Muscle of arm (tissue), 14 donors: ENCODE data around the gene BAD. TPM values are rescaled to one million over a fixed set of nuclear protein-coding genes. Genes with fewer than 3 reads are reported as not detected.
A peak's percentile ranks its signal among the peaks of the same experiment; 100 is the strongest.
"Not testable (repeated sequence)": the region's sequence is repeated elsewhere in the genome, so short reads cannot be mapped to it uniquely, and the experiment has no call there.

Experiments
- DNase-seq: peaks from one replicate; pipeline ENCODE4 v3.0.0-alpha.2; 2013
- long read RNA-seq, 11 donors: transcript quantifications; one replicate each; lab custom pipeline, GENCODE V29; 2026
- polyA plus RNA-seq, 12 donors: library from polyadenylated mRNA; unstranded; fragments of 120-200 nt; gene quantifications; one replicate each; pipeline ENCODE4 v1.2.1, GENCODE V29; 2013; ENCODE audit not compliant: insufficient read length in 12 of 12

The BAD gene
- 10 to 100 TPM in 11 of 12 donors, not detected in 1; 19.3 to 52.4 (median 24.6) TPM for polyA plus RNA-seq
- long read RNA-seq, donor 1, transcript BAD-201 (4 exons, 929 nt): major isoform, 31 of 628 reads
- long read RNA-seq, donor 1, transcript BAD-203 (3 exons, 1,157 nt): minor isoform, 13 of 628 reads
- long read RNA-seq, donor 1, partial matches to known transcripts: 522 of 628 reads
- long read RNA-seq, donor 1, other reads (novel, unspliced or antisense): 59 of 628 reads
- long read RNA-seq, donor 2, transcript BAD-203 (3 exons, 1,157 nt): minor isoform, 8 of 24 reads
- long read RNA-seq, donor 2, transcript BAD-201 (4 exons, 929 nt): major isoform, 14 of 24 reads
- long read RNA-seq, donor 2, partial matches to known transcripts: 0 of 24 reads
- long read RNA-seq, donor 2, other reads (novel, unspliced or antisense): 0 of 24 reads
- long read RNA-seq, donor 3, transcript BAD-201 (4 exons, 929 nt): major isoform, 11 of 13 reads
- long read RNA-seq, donor 3, partial matches to known transcripts: 0 of 13 reads
- long read RNA-seq, donor 3, other reads (novel, unspliced or antisense): 0 of 13 reads
- long read RNA-seq, donor 4, transcript BAD-201 (4 exons, 929 nt): major isoform, 9 of 12 reads
- long read RNA-seq, donor 4, partial matches to known transcripts: 0 of 12 reads
- long read RNA-seq, donor 4, other reads (novel, unspliced or antisense): 0 of 12 reads
- long read RNA-seq, donor 5: 0 reads
- long read RNA-seq, donor 6, transcript BAD-201 (4 exons, 929 nt): major isoform, 10 of 13 reads
- long read RNA-seq, donor 6, partial matches to known transcripts: 0 of 13 reads
- long read RNA-seq, donor 6, other reads (novel, unspliced or antisense): 0 of 13 reads
- long read RNA-seq, donor 7, transcript BAD-201 (4 exons, 929 nt): major isoform, 12 of 17 reads
- long read RNA-seq, donor 7, partial matches to known transcripts: 0 of 17 reads
- long read RNA-seq, donor 7, other reads (novel, unspliced or antisense): 0 of 17 reads
- long read RNA-seq, donor 8, transcript BAD-201 (4 exons, 929 nt): major isoform, 15 of 31 reads
- long read RNA-seq, donor 8, partial matches to known transcripts: 11 of 31 reads
- long read RNA-seq, donor 8, other reads (novel, unspliced or antisense): 0 of 31 reads
- long read RNA-seq, donor 9, transcript BAD-203 (3 exons, 1,157 nt): minor isoform, 6 of 21 reads
- long read RNA-seq, donor 9, transcript BAD-201 (4 exons, 929 nt): major isoform, 14 of 21 reads
- long read RNA-seq, donor 9, partial matches to known transcripts: 0 of 21 reads
- long read RNA-seq, donor 9, other reads (novel, unspliced or antisense): 0 of 21 reads
- long read RNA-seq, donor 10, transcript BAD-203 (3 exons, 1,157 nt): minor isoform, 6 of 27 reads
- long read RNA-seq, donor 10, transcript BAD-201 (4 exons, 929 nt): major isoform, 21 of 27 reads
- long read RNA-seq, donor 10, partial matches to known transcripts: 0 of 27 reads
- long read RNA-seq, donor 10, other reads (novel, unspliced or antisense): 0 of 27 reads
- long read RNA-seq, donor 11, transcript BAD-203 (3 exons, 1,157 nt): minor isoform, 7 of 301 reads
- long read RNA-seq, donor 11, transcript BAD-201 (4 exons, 929 nt): major isoform, 25 of 301 reads
- long read RNA-seq, donor 11, partial matches to known transcripts: 96 of 301 reads
- long read RNA-seq, donor 11, other reads (novel, unspliced or antisense): 173 of 301 reads

- peak; percentile 94 for DNase-seq
Observed at GRCh38 chr11:64284048-64284961, at the start of gene BAD. Gene BAD, minus strand, starts transcription at chr11:64284665. Its CDS starts 297 bp downstream, at chr11:64284368.

- no peak for DNase-seq
Observed at GRCh38 chr11:64333556-64333955, 49.1 kb upstream of the BAD start.

DNA sequence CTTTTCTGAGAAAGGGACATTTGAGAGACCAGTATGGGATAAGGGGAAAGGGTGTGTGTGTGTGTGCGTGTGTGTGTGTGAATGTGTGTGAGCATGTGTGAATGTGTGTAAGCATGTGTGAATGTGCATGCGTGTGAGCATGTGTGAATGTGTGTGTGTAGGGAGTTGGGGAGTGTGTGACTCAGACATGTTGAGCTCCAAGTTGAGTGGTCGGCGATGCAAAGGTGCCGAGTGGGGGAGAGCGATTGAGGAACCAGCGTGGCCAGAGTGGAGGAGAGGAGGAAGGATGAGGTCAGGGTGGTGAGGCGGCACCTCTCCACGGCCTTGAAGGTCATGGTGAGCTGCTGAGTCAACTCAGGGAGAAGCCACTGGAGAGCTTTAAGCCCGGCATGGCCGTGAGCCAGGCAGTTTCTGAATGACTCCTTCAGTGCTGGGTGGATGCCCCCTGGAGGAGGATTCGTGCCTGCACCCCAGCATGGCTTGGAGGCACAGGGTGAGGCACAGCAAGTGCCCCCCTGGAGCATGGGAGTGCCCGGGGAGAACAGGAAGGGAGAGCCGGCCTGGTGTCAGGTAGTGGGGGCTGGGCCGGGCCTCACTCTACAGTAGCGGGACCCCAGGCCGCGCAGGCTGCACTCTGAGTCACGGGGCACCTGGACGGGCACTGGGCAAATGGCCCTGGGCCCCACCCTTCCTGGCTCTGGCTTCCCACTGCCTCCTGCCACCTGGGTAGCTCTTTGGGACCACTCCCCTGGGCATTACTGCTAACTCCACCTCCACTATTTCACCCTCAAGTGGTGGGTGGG lies 47.3 kb upstream of the BAD start:
- DNase-seq: no peak

DNA sequence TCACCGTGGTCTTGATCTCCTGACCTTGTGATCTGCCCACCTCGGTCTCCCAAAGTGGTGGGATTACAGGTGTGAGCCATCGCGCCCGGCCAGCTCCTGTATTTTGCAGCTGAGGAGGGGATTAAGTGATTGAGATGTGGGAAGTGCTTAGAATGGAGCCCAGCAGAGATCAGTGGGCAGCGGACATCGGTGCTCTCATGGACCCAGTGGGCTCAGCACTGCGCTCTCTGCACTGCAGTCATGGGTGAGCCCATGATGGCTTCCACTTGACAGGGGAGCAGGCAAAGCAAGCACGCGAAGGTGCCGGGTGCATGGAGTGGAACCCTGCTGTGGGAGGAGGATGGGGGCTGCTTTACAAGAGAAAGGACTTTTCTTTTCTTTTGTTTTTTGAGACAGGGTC lies 46.4 kb upstream of the BAD start:
- DNase-seq: no peak

GRCh38 chr11:64327993-64328392 lies 43.5 kb upstream of the BAD start:
- no peak for DNase-seq

DNA sequence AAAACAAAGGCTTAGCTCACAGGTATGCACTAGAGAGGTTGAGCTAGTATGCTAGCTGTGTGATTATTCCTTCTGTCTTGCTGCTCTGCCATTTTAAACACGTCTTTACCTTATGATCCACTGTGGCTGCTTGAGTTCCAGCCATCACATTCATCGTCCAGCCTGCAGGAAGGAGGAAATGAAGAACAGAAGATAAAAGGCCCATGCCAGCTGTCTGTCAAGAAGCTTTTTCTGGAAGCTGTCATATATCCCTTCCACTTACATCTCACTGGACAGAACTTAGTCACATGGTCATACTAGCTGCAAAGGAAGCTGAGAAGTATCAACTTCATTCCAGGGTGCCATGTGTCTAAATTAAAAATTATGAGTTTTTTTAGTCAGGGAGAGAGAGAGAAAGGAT lies 42.9 kb upstream of the BAD start:
- no peak for DNase-seq

DNA sequence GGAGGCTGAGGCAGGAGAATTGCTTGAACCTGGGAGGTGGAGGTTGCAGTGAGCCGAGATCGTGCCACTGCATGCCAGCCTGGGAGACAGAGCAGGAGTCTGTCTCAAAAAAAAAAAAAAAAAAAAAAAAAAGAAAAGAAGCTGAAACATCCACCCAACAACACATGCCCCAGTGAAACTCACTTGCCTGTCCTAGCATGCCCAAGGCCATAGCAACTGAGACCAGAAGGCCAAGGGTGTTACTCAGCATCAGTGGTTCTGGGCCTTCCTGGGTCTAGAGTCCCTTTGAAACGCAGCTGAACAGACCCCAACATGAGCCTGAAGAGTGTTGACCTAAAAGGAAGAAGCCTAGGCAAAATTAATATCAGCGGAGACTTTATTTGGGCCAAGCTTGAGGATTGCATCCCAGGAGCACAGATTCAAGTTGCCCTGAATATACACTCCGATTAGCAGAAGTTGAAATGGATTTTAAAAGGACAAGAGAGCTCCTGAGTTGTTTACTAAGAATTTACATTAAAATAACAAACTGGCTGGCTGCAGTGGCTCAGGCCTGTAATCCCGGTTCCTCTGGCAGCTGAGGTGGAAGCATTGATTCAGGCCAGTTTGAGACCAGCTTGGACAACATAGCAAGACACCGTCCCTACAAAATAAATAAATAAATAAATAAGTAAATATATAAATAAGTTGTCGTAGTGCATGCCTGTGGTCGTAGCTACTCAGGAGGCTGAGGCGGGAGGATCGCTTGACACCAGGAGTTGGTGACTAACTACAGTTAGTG lies 40.4 kb upstream of the BAD start:
- no peak for DNase-seq

DNA sequence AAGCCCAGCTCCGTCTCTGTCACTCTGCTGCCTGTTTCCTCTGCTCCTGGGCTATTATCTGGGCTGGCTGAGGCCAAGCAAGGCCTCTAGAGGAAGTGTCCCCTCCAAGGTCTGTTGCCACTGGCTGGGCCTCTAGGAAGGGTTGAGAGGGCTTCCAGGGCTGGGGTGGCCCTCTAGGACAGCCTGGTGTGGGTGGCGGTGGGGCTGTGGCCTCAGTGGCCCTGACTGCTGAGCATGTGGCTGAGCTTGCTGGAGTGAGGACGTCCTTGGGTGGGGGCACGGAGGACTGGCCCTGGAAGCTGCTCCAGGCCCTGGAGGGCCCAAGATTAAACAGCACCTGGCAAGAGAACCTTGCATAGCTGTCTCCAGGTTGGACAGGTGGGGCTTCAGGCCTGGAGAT lies 39.5 kb upstream of the BAD start:
- not testable (repeated sequence) for DNase-seq

DNA sequence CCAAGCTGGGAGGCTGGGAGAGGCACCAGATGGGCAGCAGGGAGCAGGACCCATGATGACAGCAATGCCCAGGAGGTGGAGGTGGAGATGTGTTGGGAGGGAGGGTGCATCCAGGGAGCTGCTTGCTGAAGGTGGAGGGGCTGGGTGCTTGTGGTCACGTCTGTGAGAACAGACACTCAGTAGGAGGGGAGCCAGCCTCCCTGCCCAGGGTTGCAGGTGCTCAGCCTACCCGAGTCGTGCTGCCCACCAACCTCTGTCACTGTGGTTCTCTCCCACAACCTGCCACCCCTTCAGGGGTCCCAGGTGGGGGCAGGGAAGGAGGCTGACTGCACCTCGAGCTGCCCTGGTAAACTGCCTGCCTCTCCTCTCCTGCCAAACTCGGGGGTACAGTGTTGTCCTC lies 38.9 kb upstream of the BAD start:
- DNase-seq: no peak

DNA sequence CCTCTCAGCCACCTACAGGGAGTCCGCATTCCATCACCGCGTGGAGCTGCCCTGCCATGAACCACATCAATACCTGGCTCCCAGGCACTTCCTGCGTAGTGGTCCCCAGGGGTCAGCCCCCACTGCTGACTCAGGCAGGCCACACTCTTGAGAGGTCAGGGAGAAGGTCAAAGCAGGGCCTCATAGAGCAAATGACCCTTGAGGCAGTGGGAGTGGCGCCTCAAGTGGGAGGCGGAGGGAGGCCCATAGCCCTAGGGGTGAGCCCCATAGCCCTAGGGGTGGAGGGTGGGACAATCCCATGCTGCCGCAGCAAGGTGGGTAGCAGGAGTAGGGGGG lies 38.4 kb upstream of the BAD start:
- no peak for DNase-seq

DNA sequence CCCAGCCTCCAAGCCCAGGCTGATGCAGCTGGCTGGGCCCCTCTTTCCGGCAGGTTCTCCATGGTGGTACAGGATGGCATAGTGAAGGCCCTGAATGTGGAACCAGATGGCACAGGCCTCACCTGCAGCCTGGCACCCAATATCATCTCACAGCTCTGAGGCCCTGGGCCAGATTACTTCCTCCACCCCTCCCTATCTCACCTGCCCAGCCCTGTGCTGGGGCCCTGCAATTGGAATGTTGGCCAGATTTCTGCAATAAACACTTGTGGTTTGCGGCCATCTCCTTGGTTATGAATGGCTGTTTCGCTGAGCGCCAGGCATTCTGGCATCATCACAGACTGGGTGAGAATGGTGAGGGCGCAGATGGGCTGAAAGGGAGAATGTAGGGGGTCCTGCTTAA lies 37.1 kb upstream of the BAD start:
- DNase-seq: no peak

- DNase-seq: no peak
Observed at GRCh38 chr11:64321026-64321425, 36.6 kb upstream of the BAD start.

- DNase-seq: no peak
Observed at GRCh38 chr11:64320556-64320955, 36.1 kb upstream of the BAD start.

GRCh38 chr11:64318766-64319761 lies 34.6 kb upstream of the BAD start:
- DNase-seq: no peak

DNA sequence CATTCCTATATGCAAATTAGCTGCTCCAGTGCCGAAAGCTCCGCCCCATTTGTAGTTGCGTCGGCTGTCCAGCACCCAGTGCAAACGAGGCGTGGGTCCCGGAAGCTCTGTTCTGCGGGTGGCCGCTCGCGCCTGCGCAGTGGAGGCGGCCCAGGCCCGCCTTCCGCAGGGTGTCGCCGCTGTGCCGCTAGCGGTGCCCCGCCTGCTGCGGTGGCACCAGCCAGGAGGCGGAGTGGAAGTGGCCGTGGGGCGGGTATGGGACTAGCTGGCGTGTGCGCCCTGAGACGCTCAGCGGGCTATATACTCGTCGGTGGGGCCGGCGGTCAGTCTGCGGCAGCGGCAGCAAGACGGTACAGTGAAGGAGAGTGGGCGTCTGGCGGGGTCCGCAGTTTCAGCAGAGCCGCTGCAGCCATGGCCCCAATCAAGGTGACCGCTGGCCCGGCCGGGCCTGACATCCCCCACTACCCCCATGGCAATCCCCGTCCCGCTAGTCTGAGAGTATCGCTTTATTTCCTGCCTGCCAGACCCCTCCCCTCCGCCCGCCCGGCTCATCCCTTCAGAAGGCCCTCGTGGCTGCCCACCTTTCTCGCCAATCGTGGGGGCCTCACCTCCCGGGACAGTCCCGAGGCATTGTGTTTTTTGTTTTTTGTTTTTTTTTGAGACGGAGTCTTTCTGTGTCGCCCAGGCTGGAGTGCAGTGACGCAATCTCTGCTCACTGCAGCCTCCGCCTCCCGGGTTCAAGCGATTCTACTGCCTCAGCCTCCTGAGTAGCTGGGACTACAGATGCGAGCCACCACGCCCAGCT lies 33.7 kb upstream of the BAD start, which contains the start of gene PRDX5:
TSS of gene PRDX5 (plus strand) at position 161 of the 805 bp plus-strand sequence. CDS start at position 256, 95 bp downstream.
- peak; percentile 97 for DNase-seq
